HepG2 (cell line): ENCODE data around the gene ZNF385B. TPM values are rescaled to one million over a fixed set of nuclear protein-coding genes. Genes with fewer than 3 reads are reported as not detected.

ENCODE experiments used
- FOSL2 ChIP-seq: sonication (generic); formaldehyde crosslinking; IDR thresholded peaks from 2 replicates; pipeline ENCODE4 v1.4.0; 2020; ENCODE audit warnings: missing genetic modification reagents
- FOXP1 ChIP-seq, 2 experiments: fragments of 450-650 bp in 1 of 2; IDR thresholded peaks; 2 replicates each; pipeline ENCODE4 v1.6.1; 2017 to 2018; ENCODE audit warnings: antibody characterized with exemption in 1 of 2
- JUNB ChIP-seq: sonication (generic); formaldehyde crosslinking; IDR thresholded peaks from 2 replicates; pipeline ENCODE4 v1.8.0; 2022; ENCODE audit warnings: missing genetic modification reagents, mild to moderate bottlenecking, borderline replicate concordance
- MEIS2 ChIP-seq: sonication (generic); formaldehyde crosslinking; IDR thresholded peaks from 2 replicates; pipeline ENCODE4 v1.9.0; 2021; ENCODE audit warnings: mild to moderate bottlenecking, missing genetic modification reagents
- MIXL1 ChIP-seq: IDR thresholded peaks from 2 replicates; pipeline ENCODE4 v1.6.1; 2016
- RBFOX2 ChIP-seq: fragments of 200-400 bp; formaldehyde crosslinking; IDR thresholded peaks from 2 replicates; pipeline ENCODE4 v1.6.1; 2017; ENCODE audit warnings: low read depth, mild to moderate bottlenecking, low read length
- RELA ChIP-seq: sonication (generic); formaldehyde crosslinking; IDR thresholded peaks from 2 replicates; pipeline ENCODE4 v1.4.0; 2020; ENCODE audit warnings: missing genetic modification reagents
- SCMH1 ChIP-seq: sonication (generic); formaldehyde crosslinking; IDR thresholded peaks from 2 replicates; pipeline ENCODE4 v1.9.0; 2021; ENCODE audit warnings: missing genetic modification reagents, mild to moderate bottlenecking, borderline replicate concordance
- TP53 ChIP-seq: sonication (generic); formaldehyde crosslinking; conservative IDR thresholded peaks from 2 replicates; pipeline ENCODE4 v1.4.0; 2020; ENCODE audit warnings: missing genetic modification reagents
- ZNF563 ChIP-seq: sonication (generic); formaldehyde crosslinking; IDR thresholded peaks from 2 replicates; pipeline ENCODE4 v1.8.0; 2022; ENCODE audit warnings: mild to moderate bottlenecking, moderate library complexity, missing genetic modification reagents
- ZNF7 ChIP-seq: IDR thresholded peaks from 2 replicates; pipeline ENCODE4 v1.6.1; 2016; ENCODE audit warnings: missing biosample characterization, missing genetic modification reagents
- ZNF768 ChIP-seq: sonication (generic); formaldehyde crosslinking; IDR thresholded peaks from 2 replicates; pipeline ENCODE4 v1.4.0; 2020; ENCODE audit warnings: missing genetic modification reagents
- ZNF776 ChIP-seq: sonication (generic); formaldehyde crosslinking; IDR thresholded peaks from 2 replicates; pipeline ENCODE4 v1.4.0; 2020; ENCODE audit warnings: mild to moderate bottlenecking, missing genetic modification reagents
- polyA plus RNA-seq, 8 experiments: library from polyadenylated mRNA; depleted of rRNA in 3 of 8; stranded (reverse) in 7 of 8; unstranded in 1 of 8; fragments of >200 nt; fragmentation: Illumina TruSeq in 4 of 8; extraction: Trizol in 4 of 8; gene quantifications; 2 replicates each; pipeline versions ENCODE4 v1.2.1 to v1.2.3, GENCODE V29; 2011 to 2016; ENCODE audit warnings: low read depth in 4 of 8, missing spikeins in 1 of 8, mixed read lengths in 1 of 8; ENCODE audit not compliant: insufficient read depth in 1 of 8
- total RNA-seq, 5 experiments: library from RNA; depleted of rRNA; stranded (reverse); fragments of >200 nt; fragmentation: Illumina TruSeq; extraction: Trizol; gene quantifications; 2 replicates each; pipeline ENCODE4 v1.2.3, GENCODE V29; 2016; ENCODE audit warnings: low read depth in 1 of 5
- TF ChIP-seq, protein P1 (sequence below): sonication (generic); formaldehyde crosslinking; IDR thresholded peaks from 2 replicates; pipeline ENCODE4 v1.4.0; 2020; ENCODE audit warnings: missing genetic modification reagents, borderline replicate concordance
- TF ChIP-seq, protein P2 (sequence below): sonication (generic); formaldehyde crosslinking; IDR thresholded peaks from 2 replicates; pipeline ENCODE4 v1.5.0; 2020; ENCODE audit warnings: mild to moderate bottlenecking, missing genetic modification reagents, borderline replicate concordance
- TF ChIP-seq, protein P3 (sequence below): sonication (generic); formaldehyde crosslinking; IDR thresholded peaks from 2 replicates; pipeline ENCODE4 v1.8.0; 2022; ENCODE audit warnings: missing genetic modification reagents, mild to moderate bottlenecking, inconsistent platforms, borderline replicate concordance
- TF ChIP-seq, protein P4 (sequence below): sonication (generic); formaldehyde crosslinking; conservative IDR thresholded peaks from 2 replicates; pipeline ENCODE4 v1.8.0; 2022; ENCODE audit warnings: mild to moderate bottlenecking, moderate library complexity, missing genetic modification reagents

ZNF385B gene
- total and polyA plus RNA-seq, 2 of the 13 experiments (the other 11 are each of a cell fraction or from before 2014, with no cell fraction given) = 3.3 to 6.7 TPM

DNA sequence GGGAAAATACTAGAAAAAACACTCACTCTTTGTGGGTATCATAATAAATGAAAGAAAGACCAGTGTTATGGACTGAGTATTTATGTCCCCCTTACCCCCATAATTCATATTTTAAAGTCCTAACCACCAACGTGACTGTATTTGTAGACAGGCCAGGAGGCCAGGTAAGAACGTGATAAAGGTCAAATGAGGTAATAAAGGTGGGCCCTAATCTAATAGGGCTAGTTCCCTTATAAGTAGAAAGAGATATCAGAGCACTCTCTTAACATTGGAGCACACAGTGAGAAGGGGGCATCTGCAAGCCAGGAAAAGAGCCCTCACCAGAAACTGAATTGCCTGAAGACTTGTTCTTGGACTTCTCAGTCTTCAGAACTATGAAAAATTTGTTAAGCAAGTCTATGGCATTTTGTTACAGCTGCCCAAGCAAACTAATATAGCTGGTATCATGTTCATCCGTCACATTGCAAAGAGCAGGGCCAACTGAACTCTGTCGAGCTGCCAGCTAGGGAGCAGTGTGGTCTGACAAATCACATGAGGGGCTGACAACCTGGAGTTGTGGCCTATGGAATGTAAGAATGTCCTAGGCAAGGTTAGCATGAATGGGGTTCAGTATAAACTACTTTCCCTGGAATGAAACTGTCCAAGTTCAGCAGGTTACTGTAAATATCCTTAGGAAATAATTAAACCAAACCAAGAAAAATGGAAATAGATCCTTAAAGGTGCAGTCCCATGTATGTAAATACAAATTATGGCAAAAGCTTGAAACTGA lies 280.9 kb downstream of the ZNF385B start (continued):
- TF ChIP-seq RELA (CRISPR knock-in tag) (no peak), SCMH1 (CRISPR knock-in tag) (no peak), MIXL1 (CRISPR knock-in tag) (peak; percentile 52; the same call in 1 of the 2 replicates), MEIS2 (CRISPR knock-in tag) (no peak), FOSL2 (CRISPR knock-in tag) (no peak; the same call in 1 of the 2 replicates), ZNF7 (CRISPR knock-in tag) (no peak), ZNF776 (CRISPR knock-in tag) (no peak), TP53 (CRISPR knock-in tag) (no peak), RBFOX2 (no peak), ZNF768 (no peak), JUNB (CRISPR knock-in tag) (no peak), ZNF563 (CRISPR knock-in tag) (no peak), FOXP1 (IDR thresholded peaks at IDR 0.05) (no peak), FOXP1 (CRISPR knock-in tag; IDR thresholded peaks at IDR 0.05) (0 out of 2 replicates have a peak, but pooled peaks have one; percentile 16)
- TF ChIP-seq, protein P1, sequence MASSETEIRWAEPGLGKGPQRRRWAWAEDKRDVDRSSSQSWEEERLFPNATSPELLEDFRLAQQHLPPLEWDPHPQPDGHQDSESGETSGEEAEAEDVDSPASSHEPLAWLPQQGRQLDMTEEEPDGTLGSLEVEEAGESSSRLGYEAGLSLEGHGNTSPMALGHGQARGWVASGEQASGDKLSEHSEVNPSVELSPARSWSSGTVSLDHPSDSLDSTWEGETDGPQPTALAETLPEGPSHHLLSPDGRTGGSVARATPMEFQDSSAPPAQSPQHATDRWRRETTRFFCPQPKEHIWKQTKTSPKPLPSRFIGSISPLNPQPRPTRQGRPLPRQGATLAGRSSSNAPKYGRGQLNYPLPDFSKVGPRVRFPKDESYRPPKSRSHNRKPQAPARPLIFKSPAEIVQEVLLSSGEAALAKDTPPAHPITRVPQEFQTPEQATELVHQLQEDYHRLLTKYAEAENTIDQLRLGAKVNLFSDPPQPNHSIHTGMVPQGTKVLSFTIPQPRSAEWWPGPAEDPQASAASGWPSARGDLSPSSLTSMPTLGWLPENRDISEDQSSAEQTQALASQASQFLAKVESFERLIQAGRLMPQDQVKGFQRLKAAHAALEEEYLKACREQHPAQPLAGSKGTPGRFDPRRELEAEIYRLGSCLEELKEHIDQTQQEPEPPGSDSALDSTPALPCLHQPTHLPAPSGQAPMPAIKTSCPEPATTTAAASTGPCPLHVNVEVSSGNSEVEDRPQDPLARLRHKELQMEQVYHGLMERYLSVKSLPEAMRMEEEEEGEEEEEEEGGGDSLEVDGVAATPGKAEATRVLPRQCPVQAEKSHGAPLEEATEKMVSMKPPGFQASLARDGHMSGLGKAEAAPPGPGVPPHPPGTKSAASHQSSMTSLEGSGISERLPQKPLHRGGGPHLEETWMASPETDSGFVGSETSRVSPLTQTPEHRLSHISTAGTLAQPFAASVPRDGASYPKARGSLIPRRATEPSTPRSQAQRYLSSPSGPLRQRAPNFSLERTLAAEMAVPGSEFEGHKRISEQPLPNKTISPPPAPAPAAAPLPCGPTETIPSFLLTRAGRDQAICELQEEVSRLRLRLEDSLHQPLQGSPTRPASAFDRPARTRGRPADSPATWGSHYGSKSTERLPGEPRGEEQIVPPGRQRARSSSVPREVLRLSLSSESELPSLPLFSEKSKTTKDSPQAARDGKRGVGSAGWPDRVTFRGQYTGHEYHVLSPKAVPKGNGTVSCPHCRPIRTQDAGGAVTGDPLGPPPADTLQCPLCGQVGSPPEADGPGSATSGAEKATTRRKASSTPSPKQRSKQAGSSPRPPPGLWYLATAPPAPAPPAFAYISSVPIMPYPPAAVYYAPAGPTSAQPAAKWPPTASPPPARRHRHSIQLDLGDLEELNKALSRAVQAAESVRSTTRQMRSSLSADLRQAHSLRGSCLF (CRISPR knock-in tag) = no peak
- TF ChIP-seq, protein P2, sequence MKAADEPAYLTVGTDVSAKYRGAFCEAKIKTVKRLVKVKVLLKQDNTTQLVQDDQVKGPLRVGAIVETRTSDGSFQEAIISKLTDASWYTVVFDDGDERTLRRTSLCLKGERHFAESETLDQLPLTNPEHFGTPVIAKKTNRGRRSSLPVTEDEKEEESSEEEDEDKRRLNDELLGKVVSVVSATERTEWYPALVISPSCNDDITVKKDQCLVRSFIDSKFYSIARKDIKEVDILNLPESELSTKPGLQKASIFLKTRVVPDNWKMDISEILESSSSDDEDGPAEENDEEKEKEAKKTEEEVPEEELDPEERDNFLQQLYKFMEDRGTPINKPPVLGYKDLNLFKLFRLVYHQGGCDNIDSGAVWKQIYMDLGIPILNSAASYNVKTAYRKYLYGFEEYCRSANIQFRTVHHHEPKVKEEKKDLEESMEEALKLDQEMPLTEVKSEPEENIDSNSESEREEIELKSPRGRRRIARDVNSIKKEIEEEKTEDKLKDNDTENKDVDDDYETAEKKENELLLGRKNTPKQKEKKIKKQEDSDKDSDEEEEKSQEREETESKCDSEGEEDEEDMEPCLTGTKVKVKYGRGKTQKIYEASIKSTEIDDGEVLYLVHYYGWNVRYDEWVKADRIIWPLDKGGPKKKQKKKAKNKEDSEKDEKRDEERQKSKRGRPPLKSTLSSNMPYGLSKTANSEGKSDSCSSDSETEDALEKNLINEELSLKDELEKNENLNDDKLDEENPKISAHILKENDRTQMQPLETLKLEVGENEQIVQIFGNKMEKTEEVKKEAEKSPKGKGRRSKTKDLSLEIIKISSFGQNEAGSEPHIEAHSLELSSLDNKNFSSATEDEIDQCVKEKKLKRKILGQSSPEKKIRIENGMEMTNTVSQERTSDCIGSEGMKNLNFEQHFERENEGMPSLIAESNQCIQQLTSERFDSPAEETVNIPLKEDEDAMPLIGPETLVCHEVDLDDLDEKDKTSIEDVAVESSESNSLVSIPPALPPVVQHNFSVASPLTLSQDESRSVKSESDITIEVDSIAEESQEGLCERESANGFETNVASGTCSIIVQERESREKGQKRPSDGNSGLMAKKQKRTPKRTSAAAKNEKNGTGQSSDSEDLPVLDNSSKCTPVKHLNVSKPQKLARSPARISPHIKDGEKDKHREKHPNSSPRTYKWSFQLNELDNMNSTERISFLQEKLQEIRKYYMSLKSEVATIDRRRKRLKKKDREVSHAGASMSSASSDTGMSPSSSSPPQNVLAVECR (CRISPR knock-in tag) = no peak
- TF ChIP-seq, protein P3, sequence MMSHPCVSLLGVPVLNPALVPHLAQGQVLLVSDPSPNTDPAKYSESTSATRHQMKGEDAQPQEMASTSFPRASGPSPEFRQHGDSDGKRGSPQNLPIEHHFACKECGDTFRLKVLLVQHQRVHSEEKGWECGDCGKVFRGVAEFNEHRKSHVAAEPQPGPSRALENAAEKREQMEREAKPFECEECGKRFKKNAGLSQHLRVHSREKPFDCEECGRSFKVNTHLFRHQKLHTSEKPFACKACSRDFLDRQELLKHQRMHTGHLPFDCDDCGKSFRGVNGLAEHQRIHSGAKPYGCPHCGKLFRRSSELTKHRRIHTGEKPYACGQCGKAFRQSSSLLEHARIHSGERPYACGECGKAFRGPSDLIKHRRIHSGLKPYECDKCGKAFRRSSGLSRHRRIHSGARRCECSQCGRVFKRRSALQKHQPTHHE (CRISPR knock-in tag) = peak; percentile 68; the same call in 1 of the 2 replicates
- TF ChIP-seq, protein P4, sequence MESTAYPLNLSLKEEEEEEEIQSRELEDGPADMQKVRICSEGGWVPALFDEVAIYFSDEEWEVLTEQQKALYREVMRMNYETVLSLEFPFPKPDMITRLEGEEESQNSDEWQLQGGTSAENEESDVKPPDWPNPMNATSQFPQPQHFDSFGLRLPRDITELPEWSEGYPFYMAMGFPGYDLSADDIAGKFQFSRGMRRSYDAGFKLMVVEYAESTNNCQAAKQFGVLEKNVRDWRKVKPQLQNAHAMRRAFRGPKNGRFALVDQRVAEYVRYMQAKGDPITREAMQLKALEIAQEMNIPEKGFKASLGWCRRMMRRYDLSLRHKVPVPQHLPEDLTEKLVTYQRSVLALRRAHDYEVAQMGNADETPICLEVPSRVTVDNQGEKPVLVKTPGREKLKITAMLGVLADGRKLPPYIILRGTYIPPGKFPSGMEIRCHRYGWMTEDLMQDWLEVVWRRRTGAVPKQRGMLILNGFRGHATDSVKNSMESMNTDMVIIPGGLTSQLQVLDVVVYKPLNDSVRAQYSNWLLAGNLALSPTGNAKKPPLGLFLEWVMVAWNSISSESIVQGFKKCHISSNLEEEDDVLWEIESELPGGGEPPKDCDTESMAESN (CRISPR knock-in tag) = no peak
